GM12872 (cell line): Measurements from ENCODE around the gene ADGRB3.

Experiments
- CTCF ChIP-seq: IDR thresholded peaks from 3 replicates; pipeline ENCODE4 v1.5.1; 2011; ENCODE audit warnings: low read depth, mild to moderate bottlenecking, low read length, moderate library complexity; ENCODE audit not compliant: insufficient read depth

Gene ADGRB3

GRCh38 chr6:68655028-68655427 is 19.9 kb downstream of the ADGRB3 start:
- TF ChIP-seq CTCF, result no peak

GRCh38 chr6:68657374-68658139 is 22.5 kb downstream of the ADGRB3 start:
- no peak for TF ChIP-seq CTCF

- no peak for TF ChIP-seq CTCF
Measured at GRCh38 chr6:68658338-68658737, 23.3 kb downstream of the ADGRB3 start.

GRCh38 chr6:68673255-68673654 is 38.2 kb downstream of the ADGRB3 start:
- TF ChIP-seq CTCF, result no peak

GRCh38 chr6:68675548-68675947 is 40.5 kb downstream of the ADGRB3 start:
- TF ChIP-seq CTCF, result no peak

GRCh38 chr6:68677058-68677457 is 42.0 kb downstream of the ADGRB3 start:
- no peak for TF ChIP-seq CTCF

- TF ChIP-seq CTCF, result no peak
Measured at GRCh38 chr6:68679399-68679798, 44.3 kb downstream of the ADGRB3 start.
